ENCODE results near the gene SNX8. TPM values are rescaled to one million over a fixed set of nuclear protein-coding genes. Genes with fewer than 3 reads are reported as not detected.
A peak's percentile ranks its signal among the peaks of the same experiment; 100 is the strongest.

SNX8 gene
- total and polyA plus RNA-seq, 8 donors: 7.1 to 16.1 (median 11.7) TPM

GRCh38 chr7:2301511-2301863 is 12.8 kb downstream of the SNX8 start:
- H3K4me3 ChIP-seq: no peak overlapping the region
- intact Hi-C loops (cut with DNase I): no loop called here
- TF ChIP-seq, protein P1, sequence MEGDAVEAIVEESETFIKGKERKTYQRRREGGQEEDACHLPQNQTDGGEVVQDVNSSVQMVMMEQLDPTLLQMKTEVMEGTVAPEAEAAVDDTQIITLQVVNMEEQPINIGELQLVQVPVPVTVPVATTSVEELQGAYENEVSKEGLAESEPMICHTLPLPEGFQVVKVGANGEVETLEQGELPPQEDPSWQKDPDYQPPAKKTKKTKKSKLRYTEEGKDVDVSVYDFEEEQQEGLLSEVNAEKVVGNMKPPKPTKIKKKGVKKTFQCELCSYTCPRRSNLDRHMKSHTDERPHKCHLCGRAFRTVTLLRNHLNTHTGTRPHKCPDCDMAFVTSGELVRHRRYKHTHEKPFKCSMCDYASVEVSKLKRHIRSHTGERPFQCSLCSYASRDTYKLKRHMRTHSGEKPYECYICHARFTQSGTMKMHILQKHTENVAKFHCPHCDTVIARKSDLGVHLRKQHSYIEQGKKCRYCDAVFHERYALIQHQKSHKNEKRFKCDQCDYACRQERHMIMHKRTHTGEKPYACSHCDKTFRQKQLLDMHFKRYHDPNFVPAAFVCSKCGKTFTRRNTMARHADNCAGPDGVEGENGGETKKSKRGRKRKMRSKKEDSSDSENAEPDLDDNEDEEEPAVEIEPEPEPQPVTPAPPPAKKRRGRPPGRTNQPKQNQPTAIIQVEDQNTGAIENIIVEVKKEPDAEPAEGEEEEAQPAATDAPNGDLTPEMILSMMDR (IDR thresholded peaks at IDR 0.05): no peak
- H3K27ac ChIP-seq: no peak overlapping the region
- H3K27me3 ChIP-seq: no peaks in the 10 kb centered on the region
- no peaks in the 10 kb centered on the region for H3K9me3 ChIP-seq
- no peaks in the 10 kb centered on the region for H3K36me3 ChIP-seq
- 88 to 89% methylated on average over 6 of the region's 6 CpGs for WGBS, 2 donors
- DNase-seq (no peak), ATAC-seq (no peak), FAIRE-seq (no peak)
- H3K4me1 ChIP-seq: no peaks in the 10 kb centered on the region

GRCh38 chr7:2299870-2300512 is 14.2 kb downstream of the SNX8 start:
- Histone ChIP-seq H3K4me3 (no peak overlapping the region), H3K4me1 (no peaks in the 10 kb centered on the region), H3K27me3 (no peaks in the 10 kb centered on the region), H3K36me3 (no peaks in the 10 kb centered on the region), H3K9me3 (no peaks in the 10 kb centered on the region), H3K27ac (peak overlapping the region in 2 of 4 donors; percentile 30 to 35)
- ATAC-seq: peak in 2 of 4 donors; percentile 50 to 63
- FAIRE-seq: no peak
- 74 to 78% methylated on average over 9 of the region's 9 CpGs for WGBS, 2 donors
- no peak for DNase-seq
- TF ChIP-seq, protein P1 (IDR thresholded peaks at IDR 0.05): no peak
- intact Hi-C loops (cut with DNase I): no loop called here

DNA sequence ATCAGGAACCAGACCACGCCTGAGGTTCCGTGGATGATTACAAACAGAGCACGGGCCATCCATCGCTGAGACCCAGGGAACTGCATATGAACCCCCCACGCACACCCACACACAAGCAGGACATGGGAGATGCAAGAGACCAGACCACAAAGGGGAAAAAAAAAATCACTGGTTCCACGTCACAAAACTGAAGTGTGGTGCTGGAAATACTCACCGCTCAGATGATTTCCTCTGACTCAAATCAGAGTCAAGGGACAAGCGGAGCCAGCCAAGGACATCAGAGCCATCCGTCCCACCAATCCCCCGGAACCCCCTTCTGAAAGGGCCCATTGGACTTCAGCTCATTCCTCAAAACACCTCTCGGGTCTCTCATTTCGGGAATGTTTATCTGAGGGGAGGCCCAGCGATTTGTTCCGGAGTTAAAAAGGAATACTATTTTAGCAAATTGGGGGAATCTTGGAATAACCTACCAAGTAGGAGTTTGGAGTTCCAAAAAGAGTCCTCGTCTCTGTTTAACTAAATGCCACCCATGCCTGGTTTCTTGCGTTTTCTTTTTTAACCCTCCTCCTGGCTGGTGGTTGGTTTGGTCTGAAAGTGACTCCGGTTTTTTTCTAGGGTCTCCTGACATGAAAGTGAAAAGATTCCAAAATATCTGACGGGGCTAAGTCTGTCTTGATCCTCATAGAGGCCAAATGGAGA is 15.0 kb downstream of the SNX8 start:
- DNase-seq (peak in 1 of 6 donors; percentile 47), ATAC-seq (peak in 2 of 4 donors; percentile 63 to 76), FAIRE-seq (no peak)
- TF ChIP-seq, protein P1 (IDR thresholded peaks at IDR 0.05): no peak
- Histone ChIP-seq H3K27me3 (no peaks in the 10 kb centered on the region), H3K36me3 (no peaks in the 10 kb centered on the region), H3K4me3 (no peak overlapping the region), H3K4me1 (no peaks in the 10 kb centered on the region), H3K9me3 (no peaks in the 10 kb centered on the region), H3K27ac (peak overlapping the region in 2 of 4 donors; percentile 30 to 35)
- intact Hi-C loops (cut with DNase I): no loop called here
- 85% methylated on average over 18 of the region's 18 CpGs for WGBS, 2 donors

- ATAC-seq (no peak), DNase-seq (no peak), FAIRE-seq (no peak)
- Histone ChIP-seq H3K27ac (no peak overlapping the region), H3K36me3 (no peaks in the 10 kb centered on the region), H3K4me3 (no peak overlapping the region), H3K4me1 (no peaks in the 10 kb centered on the region), H3K27me3 (no peaks in the 10 kb centered on the region), H3K9me3 (no peaks in the 10 kb centered on the region)
- TF ChIP-seq, protein P1 (IDR thresholded peaks at IDR 0.05): no peak
- intact Hi-C loops (cut with DNase I): no loop called here
- 98% methylated on average over 6 of the region's 6 CpGs for WGBS, 2 donors
These were observed 17.4 kb downstream of the SNX8 start for GRCh38 chr7:2296832-2297231.
